HEK293 (cell line): ENCODE measurements around the gene ARMC2.

Source experiments
- ATF2 ChIP-seq: fragments of 450-650 bp; formaldehyde crosslinking; IDR thresholded peaks from 2 replicates; pipeline ENCODE4 v1.5.1; 2016; ENCODE audit warnings: missing biosample characterization, missing genetic modification characterization, low read depth
- FEZF1 ChIP-seq: fragments of 450-650 bp; formaldehyde crosslinking; IDR thresholded peaks from 2 replicates; pipeline ENCODE4 v1.5.1; 2016; ENCODE audit warnings: missing biosample characterization, missing genetic modification characterization
- INSM2 ChIP-seq: fragments of 450-650 bp; formaldehyde crosslinking; IDR thresholded peaks from 2 replicates; pipeline ENCODE4 v1.5.1; 2016; ENCODE audit warnings: missing biosample characterization, missing genetic modification characterization
- PRDM6 ChIP-seq: fragments of 450-650 bp; formaldehyde crosslinking; IDR thresholded peaks from 2 replicates; pipeline ENCODE4 v1.5.1; 2017; ENCODE audit warnings: missing biosample characterization, missing genetic modification characterization
- TCF7L2 ChIP-seq: IDR thresholded peaks from 2 replicates; pipeline ENCODE4 v1.6.1; 2011; ENCODE audit warnings: low read depth, mild to moderate bottlenecking, inconsistent platforms, low read length, moderate library complexity, borderline replicate concordance
- TRIM28 ChIP-seq: IDR thresholded peaks from 2 replicates; pipeline ENCODE4 v1.6.1; 2011; ENCODE audit warnings: low read length, control low read depth, borderline replicate concordance
- ZBTB44 ChIP-seq: fragments of 450-650 bp; IDR thresholded peaks from 2 replicates; pipeline ENCODE4 v1.5.1; 2018; ENCODE audit warnings: missing biosample characterization, mild to moderate bottlenecking, missing genetic modification characterization
- ZEB2 ChIP-seq: fragments of 450-650 bp; formaldehyde crosslinking; IDR thresholded peaks from 2 replicates; pipeline ENCODE4 v1.5.1; 2016; ENCODE audit warnings: missing biosample characterization, missing genetic modification characterization
- ZIC2 ChIP-seq: fragments of 450-650 bp; formaldehyde crosslinking; IDR thresholded peaks from 2 replicates; pipeline ENCODE4 v1.5.1; 2016; ENCODE audit warnings: missing biosample characterization, missing genetic modification characterization
- ZNF114 ChIP-seq: fragments of 450-650 bp; formaldehyde crosslinking; IDR thresholded peaks from 2 replicates; pipeline ENCODE4 v1.5.0; 2017; ENCODE audit warnings: missing biosample characterization, missing genetic modification characterization
- ZNF132 ChIP-seq: fragments of 450-650 bp; formaldehyde crosslinking; IDR thresholded peaks from 2 replicates; pipeline ENCODE4 v1.5.1; 2017; ENCODE audit warnings: missing biosample characterization, missing genetic modification characterization, borderline replicate concordance
- ZNF19 ChIP-seq: fragments of 450-650 bp; formaldehyde crosslinking; IDR thresholded peaks from 2 replicates; pipeline ENCODE4; 2016; ENCODE audit warnings: missing biosample characterization, missing genetic modification characterization, low read depth
- ZNF391 ChIP-seq: fragments of 450-650 bp; formaldehyde crosslinking; IDR thresholded peaks from 2 replicates; pipeline ENCODE4 v1.5.1; 2016; ENCODE audit warnings: low read depth, missing biosample characterization, missing genetic modification characterization, borderline replicate concordance
- ZNF48 ChIP-seq: fragments of 450-650 bp; formaldehyde crosslinking; IDR thresholded peaks from 2 replicates; pipeline ENCODE4 v1.5.1; 2016; ENCODE audit warnings: missing biosample characterization, missing genetic modification characterization
- ZNF514 ChIP-seq: fragments of 450-650 bp; formaldehyde crosslinking; IDR thresholded peaks from 2 replicates; pipeline ENCODE4 v1.5.1; 2016; ENCODE audit warnings: missing biosample characterization, missing genetic modification characterization
- ZNF558 ChIP-seq: fragments of 450-650 bp; formaldehyde crosslinking; IDR thresholded peaks from 2 replicates; pipeline ENCODE4 v1.5.1; 2016; ENCODE audit warnings: missing biosample characterization, missing genetic modification characterization
- ZNF571 ChIP-seq: fragments of 450-650 bp; formaldehyde crosslinking; IDR thresholded peaks from 2 replicates; pipeline ENCODE4 v1.5.0; 2017; ENCODE audit warnings: missing biosample characterization, missing genetic modification characterization
- ZNF585B ChIP-seq: fragments of 450-650 bp; formaldehyde crosslinking; IDR thresholded peaks from 2 replicates; pipeline ENCODE4 v1.5.1; 2016; ENCODE audit warnings: missing biosample characterization, missing genetic modification characterization
- ZNF623 ChIP-seq: fragments of 450-650 bp; formaldehyde crosslinking; IDR thresholded peaks from 2 replicates; pipeline ENCODE4 v1.5.1; 2016; ENCODE audit warnings: missing biosample characterization, missing genetic modification characterization
- ZNF629 ChIP-seq: fragments of 450-650 bp; formaldehyde crosslinking; IDR thresholded peaks from 2 replicates; pipeline ENCODE4 v1.5.1; 2017; ENCODE audit warnings: missing biosample characterization, missing genetic modification characterization
- ZNF707 ChIP-seq: fragments of 450-650 bp; formaldehyde crosslinking; IDR thresholded peaks from 2 replicates; pipeline ENCODE4 v1.5.1; 2016; ENCODE audit warnings: missing biosample characterization, missing genetic modification characterization
- ZNF777 ChIP-seq: fragments of 450-650 bp; formaldehyde crosslinking; IDR thresholded peaks from 2 replicates; pipeline ENCODE4 v1.5.1; 2017; ENCODE audit warnings: missing biosample characterization, missing genetic modification characterization, borderline replicate concordance
- ZNF843 ChIP-seq: fragments of 450-650 bp; formaldehyde crosslinking; IDR thresholded peaks from 2 replicates; pipeline ENCODE4 v1.5.1; 2016; ENCODE audit warnings: missing biosample characterization, missing genetic modification characterization
- ZXDB ChIP-seq: fragments of 450-650 bp; formaldehyde crosslinking; IDR thresholded peaks from 2 replicates; pipeline ENCODE4 v1.5.1; 2016; ENCODE audit warnings: missing biosample characterization, missing genetic modification characterization
- TF ChIP-seq, protein P1 (sequence below): fragments of 450-650 bp; formaldehyde crosslinking; IDR thresholded peaks from 2 replicates; pipeline ENCODE4 v1.5.1; 2016; ENCODE audit warnings: missing biosample characterization, missing genetic modification characterization
- TF ChIP-seq, protein P2 (sequence below): fragments of 450-650 bp; formaldehyde crosslinking; IDR thresholded peaks from 2 replicates; pipeline ENCODE4 v1.5.1; 2016; ENCODE audit warnings: missing biosample characterization, missing genetic modification characterization, borderline replicate concordance

Gene ARMC2

GRCh38 chr6:109010705-109011102, 162.5 kb downstream of the ARMC2 start (continued):
- TF ChIP-seq PRDM6 (tag by site-specific recombination) = peak; percentile 96
- TF ChIP-seq ZNF391 = no peak
- TF ChIP-seq TCF7L2 = no peak
- no peak for TF ChIP-seq ZNF623
- TF ChIP-seq ZBTB44 (tag by site-specific recombination) = peak; percentile 99
- no peak for TF ChIP-seq ZNF777 (tag by site-specific recombination)
- peak; percentile 38; the same call in 1 of the 2 replicates for TF ChIP-seq ZXDB (tag by site-specific recombination)
- TF ChIP-seq, protein P1, sequence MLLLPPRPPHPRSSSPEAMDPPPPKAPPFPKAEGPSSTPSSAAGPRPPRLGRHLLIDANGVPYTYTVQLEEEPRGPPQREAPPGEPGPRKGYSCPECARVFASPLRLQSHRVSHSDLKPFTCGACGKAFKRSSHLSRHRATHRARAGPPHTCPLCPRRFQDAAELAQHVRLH (tag by site-specific recombination) = 0 out of 2 replicates have a peak, but pooled peaks have one; percentile 11
- TF ChIP-seq ZNF114 (tag by site-specific recombination) = no peak
- peak; percentile 85 for TF ChIP-seq ZNF843 (tag by site-specific recombination)
- TF ChIP-seq ZNF19 (tag by site-specific recombination) = no peak
- peak; percentile 73; the same call in 1 of the 2 replicates for TF ChIP-seq TRIM28
- TF ChIP-seq ZNF558 (tag by site-specific recombination) = 0 out of 2 replicates have a peak, but pooled peaks have one; percentile 16
- TF ChIP-seq ZNF514 (tag by site-specific recombination) = no peak
- TF ChIP-seq FEZF1 (tag by site-specific recombination) = peak; percentile 97
- no peak for TF ChIP-seq ZNF132 (tag by site-specific recombination)
- TF ChIP-seq, protein P2, sequence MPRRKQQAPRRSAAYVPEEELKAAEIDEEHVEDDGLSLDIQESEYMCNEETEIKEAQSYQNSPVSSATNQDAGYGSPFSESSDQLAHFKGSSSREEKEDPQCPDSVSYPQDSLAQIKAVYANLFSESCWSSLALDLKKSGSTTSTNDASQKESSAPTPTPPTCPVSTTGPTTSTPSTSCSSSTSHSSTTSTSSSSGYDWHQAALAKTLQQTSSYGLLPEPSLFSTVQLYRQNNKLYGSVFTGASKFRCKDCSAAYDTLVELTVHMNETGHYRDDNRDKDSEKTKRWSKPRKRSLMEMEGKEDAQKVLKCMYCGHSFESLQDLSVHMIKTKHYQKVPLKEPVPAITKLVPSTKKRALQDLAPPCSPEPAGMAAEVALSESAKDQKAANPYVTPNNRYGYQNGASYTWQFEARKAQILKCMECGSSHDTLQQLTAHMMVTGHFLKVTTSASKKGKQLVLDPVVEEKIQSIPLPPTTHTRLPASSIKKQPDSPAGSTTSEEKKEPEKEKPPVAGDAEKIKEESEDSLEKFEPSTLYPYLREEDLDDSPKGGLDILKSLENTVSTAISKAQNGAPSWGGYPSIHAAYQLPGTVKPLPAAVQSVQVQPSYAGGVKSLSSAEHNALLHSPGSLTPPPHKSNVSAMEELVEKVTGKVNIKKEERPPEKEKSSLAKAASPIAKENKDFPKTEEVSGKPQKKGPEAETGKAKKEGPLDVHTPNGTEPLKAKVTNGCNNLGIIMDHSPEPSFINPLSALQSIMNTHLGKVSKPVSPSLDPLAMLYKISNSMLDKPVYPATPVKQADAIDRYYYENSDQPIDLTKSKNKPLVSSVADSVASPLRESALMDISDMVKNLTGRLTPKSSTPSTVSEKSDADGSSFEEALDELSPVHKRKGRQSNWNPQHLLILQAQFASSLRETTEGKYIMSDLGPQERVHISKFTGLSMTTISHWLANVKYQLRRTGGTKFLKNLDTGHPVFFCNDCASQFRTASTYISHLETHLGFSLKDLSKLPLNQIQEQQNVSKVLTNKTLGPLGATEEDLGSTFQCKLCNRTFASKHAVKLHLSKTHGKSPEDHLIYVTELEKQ = peak; percentile 52; the same call in 1 of the 2 replicates
- TF ChIP-seq ATF2 = peak; percentile 72; the same call in 1 of the 2 replicates
- TF ChIP-seq ZNF707 (tag by site-specific recombination) = no peak
- TF ChIP-seq ZNF571 = no peak
- TF ChIP-seq INSM2 (tag by site-specific recombination) = peak; percentile 76
- TF ChIP-seq ZEB2 (tag by site-specific recombination) = peak; percentile 91
- no peak for TF ChIP-seq ZNF48
- no peak for TF ChIP-seq ZIC2 (tag by site-specific recombination)
- peak; percentile 64; the same call in 1 of the 2 replicates for TF ChIP-seq ZNF629
- TF ChIP-seq ZNF585B = no peak
